B cell (primary cell): ENCODE measurements around the gene FRAT2. TPM values are rescaled to one million over a fixed set of nuclear protein-coding genes. Genes with fewer than 3 reads are reported as not detected.

Experiments used
- ATAC-seq: fragments of 200-7000 bp; cut with Tn5 transposase; one replicate; pipeline ENCODE4 v1.10.0; 2021; ENCODE audit warnings: low read depth, mild to moderate bottlenecking, moderate number of reproducible peaks, moderate library complexity
- CTCF ChIA-PET: fragments of 350-600 bp; sonication (Branson Sonifier 250); formaldehyde crosslinking; loops from one replicate; lab custom pipeline; 2021; ENCODE audit warnings: antibody characterized with exemption, inconsistent platforms; lab: Charles Lee
- POLR2A ChIA-PET: fragments of 350-600 bp; sonication (Branson Sonifier 250); formaldehyde crosslinking; loops from one replicate; lab custom pipeline; 2021; ENCODE audit warnings: antibody characterized with exemption; lab: Charles Lee
- DNase-seq: peaks from one replicate; pipeline ENCODE4 v3.0.0; 2013
- H2AFZ ChIP-seq: 2 replicates; pipeline ENCODE4 v1.6.1; 2012; ENCODE audit warnings: mild to moderate bottlenecking, low read depth, low read length; ENCODE audit not compliant: insufficient read depth, poor library complexity, severe bottlenecking
- H3K27ac ChIP-seq, 2 donors: 1 replicate in 1 of 2; 2 replicates in 1 of 2; pipeline ENCODE4 v1.5.1; 2012 to 2013; ENCODE audit warnings: low read length in 2 of 2, mild to moderate bottlenecking in 2 of 2, moderate library complexity in 1 of 2
- H3K27me3 ChIP-seq, 4 experiments: fragments of 200-600 bp in 1 of 4; sonication (generic) in 1 of 4; replicated peaks in 1 of 4; 1 replicate in 2 of 4; 2 replicates in 2 of 4; pipeline versions ENCODE4 v1.6.1 to v1.7.0; 2013 to 2016; ENCODE audit warnings: low read length in 3 of 4, mild to moderate bottlenecking in 2 of 4, mixed read lengths in 1 of 4, moderate library complexity in 1 of 4; ENCODE audit not compliant: insufficient read depth in 4 of 4, control insufficient read depth in 3 of 4; ENCODE audit errors: control extremely low read depth in 1 of 4
- H3K36me3 ChIP-seq, 2 experiments: replicated peaks in 1 of 2; 1 replicate in 1 of 2; 2 replicates in 1 of 2; pipeline versions ENCODE4 v1.6.1 to v1.7.1; 2013; ENCODE audit warnings: low read length in 1 of 2; ENCODE audit not compliant: insufficient read depth in 2 of 2, control insufficient read depth in 1 of 2; ENCODE audit errors: control extremely low read depth in 1 of 2, extremely low read depth in 1 of 2
- H3K4me1 ChIP-seq, 2 donors: fragments of 200-600 bp in 1 of 2; sonication (generic) in 1 of 2; 1 replicate in 1 of 2; 2 replicates in 1 of 2; pipeline versions ENCODE4 v1.5.1 to v1.6.1; 2013 to 2017; ENCODE audit warnings: low read length in 2 of 2; ENCODE audit not compliant: control insufficient read depth in 2 of 2, insufficient read depth in 2 of 2
- H3K4me2 ChIP-seq: replicated peaks from 2 replicates; pipeline ENCODE3; 2012; ENCODE audit warnings: mild to moderate bottlenecking, low read depth, low read length; ENCODE audit not compliant: poor library complexity, severe bottlenecking
- H3K4me3 ChIP-seq, 5 experiments: fragments of 200-600 bp in 1 of 5; sonication (generic) in 1 of 5; 1 replicate in 3 of 5; 2 replicates in 2 of 5; pipeline versions ENCODE4 v1.5.1 to v1.7.0; 2011 to 2016; ENCODE audit warnings: low read length in 4 of 5, mild to moderate bottlenecking in 4 of 5, low read depth in 2 of 5, control low read depth in 1 of 5, moderate library complexity in 1 of 5; ENCODE audit not compliant: insufficient read depth in 1 of 5; ENCODE audit errors: control extremely low read depth in 1 of 5, extremely low read depth in 1 of 5
- H3K79me2 ChIP-seq: fragments of 200-600 bp; sonication (generic); one replicate; pipeline ENCODE4 v1.6.0; 2016; ENCODE audit warnings: low read length; ENCODE audit not compliant: control insufficient read depth, insufficient read depth
- H3K9ac ChIP-seq: fragments of 200-600 bp; sonication (generic); 2 replicates; pipeline ENCODE4 v1.6.1; 2017; ENCODE audit warnings: mild to moderate bottlenecking, low read length, moderate library complexity
- H3K9me3 ChIP-seq, 3 donors: one replicate each; pipeline versions ENCODE4 v1.6.1 to v1.7.1; 2013; ENCODE audit warnings: low read length in 2 of 3; ENCODE audit not compliant: control insufficient read depth in 2 of 3, insufficient read depth in 1 of 3; ENCODE audit errors: control extremely low read depth in 1 of 3
- H4K20me1 ChIP-seq: 2 replicates; pipeline ENCODE4 v1.6.0; 2012; ENCODE audit warnings: mild to moderate bottlenecking, low read length; ENCODE audit not compliant: insufficient read depth, control insufficient read depth, poor library complexity, severe bottlenecking
- H3K27ac Mint-ChIP-seq: one replicate; pipeline ENCODE4 v1.8.0; 2021; ENCODE audit warnings: mixed read lengths
- H3K27me3 Mint-ChIP-seq: one replicate; pipeline ENCODE4 v1.8.0; 2021; ENCODE audit warnings: mixed read lengths
- H3K4me1 Mint-ChIP-seq: one replicate; pipeline ENCODE4 v1.8.0; 2021; ENCODE audit warnings: mixed read lengths
- H3K4me3 Mint-ChIP-seq: one replicate; pipeline ENCODE4 v1.8.0; 2021; ENCODE audit warnings: mixed read lengths
- H3K9me3 Mint-ChIP-seq: one replicate; pipeline ENCODE4 v1.8.0; 2022; ENCODE audit warnings: mixed read lengths; ENCODE audit not compliant: insufficient read depth
- EZH2 ChIP-seq: IDR thresholded peaks from 2 replicates; pipeline ENCODE4 v1.6.1; 2012; ENCODE audit warnings: borderline replicate concordance, low read depth, mild to moderate bottlenecking, moderate library complexity, low read length; ENCODE audit not compliant: insufficient read depth, poor library complexity, severe bottlenecking
- WGBS: methylation state at CpG from one replicate; pipeline ENCODE4 v1.1.5; 2013; ENCODE audit warnings: missing lambda C conversion rate; ENCODE audit not compliant: insufficient coverage; 5-methylcytosine and 5-hydroxymethylcytosine counted together
- intact Hi-C: fragments of 100-400 bp; cut with micrococcal nuclease; formaldehyde crosslinking; loops from one replicate; pipeline ENCODE4 v1.10.0; 2022
- polyA plus RNA-seq: library from polyadenylated mRNA; depleted of rRNA; stranded (reverse); fragments of >200 nt; gene quantifications from 2 replicates; pipeline ENCODE4 v1.2.3, GENCODE V29; 2012
- total RNA-seq, 2 donors: library from RNA; stranded (reverse); fragments of 120-200 nt in 1 of 2; gene quantifications; 1 replicate in 1 of 2; 2 replicates in 1 of 2; pipeline versions ENCODE4 v1.2.3 to v1.2.4, GENCODE V29; 2013 to 2022
- TF ChIP-seq, protein P1 (sequence below): fragments of 200-600 bp; IDR thresholded peaks from one replicate; pipeline ENCODE4 v1.8.0; 2022; ENCODE audit warnings: antibody characterized with exemption, mild to moderate bottlenecking

The FRAT2 gene
- total and polyA plus RNA-seq, 2 donors (not counting 1 experiment from before 2014, with no cell fraction given): 4.9 to 30.2 TPM

DNA sequence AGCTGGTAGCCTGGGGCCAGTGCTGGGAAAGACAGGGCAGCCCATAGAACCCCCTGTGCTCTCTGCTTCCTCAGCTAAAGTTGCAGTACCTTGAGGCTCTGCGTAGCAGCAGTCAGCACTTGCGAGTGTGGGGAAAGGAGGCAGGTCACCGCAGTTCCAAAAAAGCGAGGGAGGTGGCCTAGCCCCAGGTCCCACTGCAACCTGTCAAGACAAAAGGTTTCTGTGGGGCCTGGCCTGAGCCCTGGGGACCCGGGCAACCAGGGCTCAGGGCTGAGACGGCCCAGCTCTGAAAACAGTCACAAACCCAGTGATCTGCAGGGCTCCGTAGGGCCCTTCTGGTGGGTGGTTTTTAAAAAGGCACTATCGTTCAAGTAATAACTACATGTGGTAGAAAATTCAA is 47.1 kb upstream of the FRAT2 start:
- Histone ChIP-seq H3K9ac (no peak overlapping the region), H3K4me2 (no peak overlapping the region), H3K9me3 (no peaks in the 10 kb centered on the region), H3K4me3 (no peak overlapping the region), H3K4me1 (no peaks in the 10 kb centered on the region), H3K79me2 (no peaks in the 10 kb centered on the region), H2AFZ (no peak overlapping the region), H3K27me3 (no peaks in the 10 kb centered on the region), H4K20me1 (no peaks in the 10 kb centered on the region), H3K36me3 (peaks cover 0 to 50% of the 10 kb centered on the region in 2 experiments), H3K27ac (no peak overlapping the region)
- intact Hi-C loops: no loop called here
- Mint-ChIP-seq H3K27me3 (no peaks in the 10 kb centered on the region), H3K4me3 (no peak overlapping the region), H3K27ac (no peak overlapping the region), H3K4me1 (no peaks in the 10 kb centered on the region), H3K9me3 (no peaks in the 10 kb centered on the region)
- DNase-seq (peak; percentile 11), ATAC-seq (no peak)
- ChIA-PET POLR2A (no interaction called here), CTCF (no interaction called here)
- TF ChIP-seq, protein P1, sequence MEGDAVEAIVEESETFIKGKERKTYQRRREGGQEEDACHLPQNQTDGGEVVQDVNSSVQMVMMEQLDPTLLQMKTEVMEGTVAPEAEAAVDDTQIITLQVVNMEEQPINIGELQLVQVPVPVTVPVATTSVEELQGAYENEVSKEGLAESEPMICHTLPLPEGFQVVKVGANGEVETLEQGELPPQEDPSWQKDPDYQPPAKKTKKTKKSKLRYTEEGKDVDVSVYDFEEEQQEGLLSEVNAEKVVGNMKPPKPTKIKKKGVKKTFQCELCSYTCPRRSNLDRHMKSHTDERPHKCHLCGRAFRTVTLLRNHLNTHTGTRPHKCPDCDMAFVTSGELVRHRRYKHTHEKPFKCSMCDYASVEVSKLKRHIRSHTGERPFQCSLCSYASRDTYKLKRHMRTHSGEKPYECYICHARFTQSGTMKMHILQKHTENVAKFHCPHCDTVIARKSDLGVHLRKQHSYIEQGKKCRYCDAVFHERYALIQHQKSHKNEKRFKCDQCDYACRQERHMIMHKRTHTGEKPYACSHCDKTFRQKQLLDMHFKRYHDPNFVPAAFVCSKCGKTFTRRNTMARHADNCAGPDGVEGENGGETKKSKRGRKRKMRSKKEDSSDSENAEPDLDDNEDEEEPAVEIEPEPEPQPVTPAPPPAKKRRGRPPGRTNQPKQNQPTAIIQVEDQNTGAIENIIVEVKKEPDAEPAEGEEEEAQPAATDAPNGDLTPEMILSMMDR: no peak
- TF ChIP-seq EZH2: no peak
- WGBS: 90% methylated on average over 5 of the region's 8 CpGs

- H3K9ac ChIP-seq: no peak overlapping the region
- ATAC-seq (no peak), DNase-seq (peak; percentile 13)
- no peak overlapping the region for H2AFZ ChIP-seq
- ChIA-PET CTCF (no interaction called here), POLR2A (no interaction called here)
- TF ChIP-seq EZH2: no peak
- TF ChIP-seq, protein P1: no peak
- H3K27me3 ChIP-seq: no peaks in the 10 kb centered on the region
- 100% methylated on average over 7 of the region's 8 CpGs for WGBS
- intact Hi-C loops: no loop called here
- no peak overlapping the region for H3K27ac ChIP-seq
- Mint-ChIP-seq H3K4me1 (no peaks in the 10 kb centered on the region), H3K4me3 (no peak overlapping the region), H3K27ac (no peak overlapping the region), H3K9me3 (no peaks in the 10 kb centered on the region), H3K27me3 (no peaks in the 10 kb centered on the region)
- H3K4me1 ChIP-seq: no peaks in the 10 kb centered on the region
- H3K79me2 ChIP-seq: no peaks in the 10 kb centered on the region
- no peaks in the 10 kb centered on the region for H3K9me3 ChIP-seq
- H3K36me3 ChIP-seq: peaks cover 0 to 46% of the 10 kb centered on the region in 2 experiments
- H3K4me2 ChIP-seq: no peak overlapping the region
- H4K20me1 ChIP-seq: no peaks in the 10 kb centered on the region
- H3K4me3 ChIP-seq: no peak overlapping the region
Observed at GRCh38 chr10:97380516-97380915, 46.0 kb upstream of the FRAT2 start.
